GM08714 (cell line): Measurements from ENCODE around the gene HSD17B12.

Experiments
- H3K4me3 ChIP-seq: fragments of 200-500 bp; sonication (Bioruptor generic); 2 replicates; pipeline ENCODE4 v1.5.1; 2014; ENCODE audit warnings: mild to moderate bottlenecking, low read length, inconsistent platforms
- ZNF274 ChIP-seq: IDR thresholded peaks from 2 replicates; pipeline ENCODE4 v1.6.1; 2012; ENCODE audit warnings: mild to moderate bottlenecking, low read depth, low read length

Gene HSD17B12

DNA sequence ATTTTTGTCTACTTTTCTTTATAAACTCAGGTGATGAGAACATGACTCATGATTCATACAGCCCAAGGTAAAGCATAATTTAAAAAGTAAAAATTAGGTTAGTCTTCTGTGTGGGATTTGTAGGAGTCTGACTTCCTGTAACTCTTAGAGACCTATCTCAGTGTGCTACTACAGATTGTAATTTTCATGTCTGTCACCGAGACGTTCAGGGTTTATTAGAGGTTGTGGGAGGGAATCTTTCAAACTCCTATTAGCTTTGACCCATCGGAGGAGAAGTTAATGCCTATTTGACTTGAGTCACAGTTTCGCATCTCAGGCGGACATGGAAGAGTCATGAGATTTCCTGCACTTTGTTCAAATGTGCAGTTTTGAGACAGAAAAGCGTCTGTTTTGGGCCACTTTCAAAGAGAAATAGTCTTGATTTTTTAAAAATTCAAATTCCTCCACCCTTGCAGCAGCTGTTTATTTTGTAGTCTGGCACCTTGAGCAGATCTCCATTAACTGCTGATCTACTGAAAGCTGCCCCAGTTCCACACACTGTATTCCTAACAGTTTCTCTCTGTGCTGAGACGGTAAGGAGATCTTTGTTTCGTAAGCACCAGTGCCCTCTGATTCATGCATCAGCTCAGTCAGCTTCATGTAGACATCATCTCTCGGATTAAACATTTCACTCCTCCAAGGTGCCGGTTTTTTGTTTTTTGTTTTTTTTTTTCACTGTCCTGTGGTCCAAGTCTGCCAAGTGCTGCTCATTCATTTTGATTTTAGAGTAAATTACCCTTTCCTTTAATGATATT lies 224.4 kb downstream of the HSD17B12 start:
- no peak for TF ChIP-seq ZNF274
- H3K4me3 ChIP-seq, result no peak overlapping the region

DNA sequence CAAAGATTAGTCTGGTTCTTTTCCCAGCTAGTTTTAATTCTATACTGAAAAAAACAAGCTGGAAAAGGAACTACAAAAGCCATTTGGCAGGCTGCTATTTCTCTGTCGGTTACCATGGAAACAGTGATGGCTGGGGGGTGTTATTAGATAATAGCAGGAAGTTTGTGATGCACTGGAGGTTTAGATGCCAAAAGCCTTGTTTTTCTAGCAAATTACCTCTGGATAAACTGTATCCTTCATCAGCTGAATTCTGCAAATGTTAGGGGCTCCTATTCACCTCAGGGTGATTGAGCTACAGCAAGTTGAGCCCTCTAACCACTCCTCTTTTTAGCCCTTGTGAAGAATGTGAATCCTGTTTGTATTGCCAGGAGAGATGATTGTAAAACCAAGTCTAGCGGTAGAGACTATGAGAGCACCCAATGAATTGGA lies 225.3 kb downstream of the HSD17B12 start:
- TF ChIP-seq ZNF274, result no peak

More for the DNA sequence above, 225.3 kb downstream of the HSD17B12 start:
- no peak overlapping the region for H3K4me3 ChIP-seq
